ENCODE results near the gene HK3.

HK3 gene

DNA sequence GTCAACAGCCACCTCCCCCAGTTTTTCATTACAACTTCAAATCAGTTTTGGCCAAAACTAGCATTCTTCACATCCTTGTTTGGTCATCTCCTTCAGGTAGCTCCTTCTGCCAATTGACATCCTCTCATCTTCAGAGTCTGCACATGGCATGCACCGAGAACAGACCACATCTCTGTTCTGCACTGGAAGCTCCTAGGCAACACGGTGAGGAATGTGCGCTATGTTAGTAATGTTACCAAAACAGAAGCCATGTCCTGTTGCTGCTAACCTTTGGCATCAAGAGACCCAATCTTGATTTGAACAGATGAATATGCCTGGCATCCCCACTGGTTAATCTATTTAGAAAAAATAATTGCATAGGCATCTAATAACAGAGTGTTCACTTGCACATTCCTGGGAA, 5.1 kb upstream of the HK3 start:
- intact Hi-C loops (cut with DNase I), result no loop called here

DNA sequence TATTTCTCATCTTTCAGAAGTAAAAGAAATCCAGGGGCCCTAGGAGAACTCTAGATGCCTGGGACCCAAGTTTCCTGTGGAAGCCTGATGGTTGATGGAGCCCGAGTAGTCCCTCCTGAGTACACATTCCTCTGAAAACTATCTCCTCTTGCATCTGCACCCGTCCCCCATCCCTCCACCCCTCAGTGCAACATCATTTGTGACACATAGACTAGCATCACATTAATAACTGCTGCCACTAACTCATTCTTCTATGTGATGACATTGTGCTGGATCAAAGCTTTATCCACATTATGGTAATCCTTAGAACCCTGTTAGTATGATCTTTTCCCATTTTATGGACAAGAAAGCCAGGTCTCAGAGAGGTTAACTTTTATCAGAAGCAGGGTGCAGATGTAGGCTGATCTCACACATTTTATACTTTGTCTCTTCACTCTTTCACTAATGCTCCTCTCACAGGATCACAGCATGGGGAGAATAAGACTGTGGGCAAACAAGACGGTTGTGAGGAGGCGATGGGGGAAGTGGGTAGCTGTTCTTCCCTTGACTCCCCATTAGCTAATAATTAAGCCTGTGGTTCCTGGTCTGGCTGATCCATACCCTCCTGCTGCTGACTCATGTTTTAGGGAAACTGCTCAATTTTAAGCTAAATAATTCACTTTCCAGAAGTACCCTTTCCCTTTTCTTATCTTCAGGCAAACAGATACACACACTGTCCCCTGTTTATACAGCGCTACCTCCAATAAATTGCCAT, 3.9 kb upstream of the HK3 start:
- no peak for DNase-seq
- intact Hi-C loops (cut with DNase I), result no loop called here

More for the DNA sequence above, 5.1 kb upstream of the HK3 start:
- DNase-seq, result no peak

DNA sequence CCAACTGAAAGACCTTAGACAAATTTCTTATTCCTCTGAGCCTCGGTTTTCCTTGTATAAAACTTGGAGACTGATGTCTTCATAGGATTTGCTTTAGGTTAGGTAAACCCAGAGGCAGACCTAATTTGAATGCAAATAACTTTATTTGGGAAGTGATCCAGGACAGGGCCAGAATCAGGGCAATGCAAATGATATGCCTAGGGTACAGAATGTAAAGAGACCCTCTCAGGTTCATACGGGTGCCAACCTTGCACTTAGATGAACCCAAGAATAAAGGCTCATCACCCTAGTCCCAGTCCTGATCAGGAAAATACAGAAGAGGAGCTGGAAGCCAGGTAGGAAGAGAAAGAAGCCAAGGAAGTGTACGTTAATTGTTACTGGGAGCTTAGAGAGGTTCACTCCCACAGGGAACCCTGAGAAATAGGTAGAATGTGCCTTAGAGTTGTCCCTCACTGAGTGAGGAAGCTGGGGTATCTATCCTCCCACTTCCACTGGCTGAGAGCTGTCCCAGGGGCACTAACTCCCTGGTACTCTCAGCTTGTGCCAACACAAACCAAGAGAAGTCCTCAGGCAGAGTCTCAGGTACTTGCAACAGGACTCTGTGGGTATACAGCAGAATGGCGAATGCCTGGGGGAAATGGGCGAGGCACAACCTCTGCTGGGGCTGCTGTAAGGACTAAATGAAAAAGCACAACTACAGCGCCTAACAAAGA, 3.1 kb upstream of the HK3 start:
- intact Hi-C loops (cut with DNase I), result no loop called here
- peak in 1 of 10 donors; percentile 44 for DNase-seq

DNA sequence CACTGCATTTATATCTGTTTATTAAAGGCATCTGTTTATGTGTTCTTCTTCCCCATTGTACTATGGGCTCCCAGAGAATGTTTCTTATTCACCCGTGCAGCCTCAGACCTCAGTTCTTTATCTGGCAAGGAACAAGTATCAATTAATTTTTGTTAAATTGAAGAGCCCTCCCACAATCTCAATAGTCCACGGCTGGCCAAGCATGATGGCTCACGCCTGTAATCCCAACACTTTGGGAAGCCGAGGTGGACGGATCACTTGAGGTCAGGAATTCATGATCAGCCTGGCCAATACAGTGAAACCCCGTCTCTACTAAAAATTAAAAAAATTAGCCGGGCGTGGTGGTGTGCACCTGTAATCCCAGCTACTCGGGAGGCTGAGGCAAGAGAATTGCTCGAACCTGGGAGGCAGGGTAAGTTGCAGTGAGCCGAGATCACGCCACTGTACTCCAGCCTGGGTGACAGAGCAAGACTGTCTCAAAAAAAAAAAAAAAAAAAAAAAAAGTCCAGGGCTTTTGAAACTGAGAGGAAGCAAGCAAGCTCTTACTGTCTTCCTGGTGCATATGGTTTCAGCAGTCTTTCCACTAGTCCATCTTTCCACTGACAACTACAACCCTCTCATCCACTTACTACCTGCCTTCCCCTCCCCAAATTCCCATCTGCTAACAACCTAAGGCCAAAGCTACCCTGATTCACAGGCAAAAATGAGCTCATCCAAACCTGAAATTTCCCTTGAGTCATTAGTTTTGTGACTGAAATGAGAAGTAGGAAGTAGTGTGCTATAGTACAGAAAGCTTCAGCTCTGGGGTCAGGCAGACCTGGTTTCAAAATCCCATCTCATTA, 2.3 kb upstream of the HK3 start:
- peak in 2 of 10 donors; percentile 43 to 47 for DNase-seq
- intact Hi-C loops (cut with DNase I), result no loop called here

DNA sequence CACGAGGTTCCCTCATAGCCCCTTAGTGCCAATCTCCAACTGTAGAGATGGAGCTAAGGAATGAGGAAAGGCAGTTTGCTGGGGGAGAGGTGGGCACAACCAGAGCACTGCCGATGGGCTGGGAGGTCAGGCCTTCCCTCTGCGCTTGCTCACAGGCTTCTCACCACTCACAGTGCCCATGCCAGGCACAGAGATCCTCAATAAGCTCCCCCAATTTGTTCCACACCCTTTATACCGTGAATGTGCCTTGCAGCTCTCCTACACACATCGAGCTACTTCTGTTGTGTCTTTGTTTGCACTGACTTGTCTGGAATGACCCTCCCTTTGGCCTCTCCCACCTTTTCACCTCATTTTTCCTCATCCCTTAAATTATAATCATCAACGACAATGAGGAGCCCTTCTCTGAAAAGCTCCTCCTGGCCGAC, 1.6 kb upstream of the HK3 start:
- intact Hi-C loops (cut with DNase I), result no loop called here
- peak in 1 of 10 donors; percentile 43 for DNase-seq

DNA sequence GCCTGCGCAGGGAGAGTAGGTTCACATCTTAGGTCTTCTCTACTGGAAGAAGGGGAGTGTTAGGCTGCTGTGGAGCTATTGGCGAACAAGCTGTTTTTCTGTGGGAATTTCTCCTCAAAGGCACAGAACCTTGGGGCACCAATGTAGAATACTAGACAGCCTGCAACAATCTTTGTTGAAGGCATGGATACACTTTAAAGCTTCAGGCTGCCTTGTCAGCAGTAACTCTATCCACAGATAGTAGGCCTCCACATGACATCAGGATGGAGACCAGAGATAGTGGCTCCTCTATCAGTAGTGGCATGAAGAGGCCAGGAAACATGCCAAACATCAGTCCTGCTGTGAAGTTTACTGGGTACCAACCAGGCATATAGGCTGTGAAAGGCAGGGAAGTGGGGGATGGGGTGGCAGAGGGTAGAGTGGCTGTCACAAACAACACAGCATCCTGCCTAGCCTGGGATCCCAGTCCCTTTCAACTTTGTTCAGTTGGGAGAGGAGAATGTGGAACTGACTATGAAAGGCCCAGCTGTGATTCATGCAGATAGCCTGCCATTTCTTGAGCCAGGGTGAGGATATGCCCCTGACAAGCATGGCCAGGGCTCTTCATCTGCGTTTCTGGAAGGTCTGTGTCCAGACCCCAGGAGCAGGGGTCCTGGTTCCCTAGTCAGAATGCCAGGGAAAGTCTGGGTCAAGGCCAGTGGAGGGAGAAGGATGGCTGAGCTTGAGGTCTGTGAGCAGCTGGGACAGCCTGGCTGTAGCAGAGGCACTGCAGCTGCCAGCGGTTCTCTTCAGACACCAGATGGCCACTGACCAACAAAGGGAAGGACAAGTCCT, 1.0 kb upstream of the HK3 start:
- intact Hi-C loops (cut with DNase I), result no loop called here
- DNase-seq, result peak in 2 of 10 donors; percentile 82 to 85

DNA sequence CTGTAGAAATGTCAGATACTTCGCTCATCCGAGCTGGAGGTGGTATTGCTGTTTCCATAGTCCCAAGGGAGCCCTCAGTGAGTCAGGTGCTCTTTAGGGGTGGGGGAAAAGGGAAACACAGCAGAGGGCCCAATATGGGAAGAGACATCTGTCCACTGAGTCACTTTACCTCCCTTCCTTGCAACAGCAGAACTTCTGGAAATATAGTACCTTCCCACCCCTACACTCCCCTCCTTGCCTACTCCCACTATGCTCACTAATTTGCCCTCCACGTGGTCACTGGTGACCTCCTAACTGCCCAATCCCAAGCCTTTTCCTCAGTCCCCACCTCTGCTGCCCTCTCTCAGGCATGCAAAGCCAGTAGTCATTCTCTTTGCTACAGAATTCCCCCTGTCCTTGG, 1.9 kb downstream of the HK3 start:
- DNase-seq, result no peak
- intact Hi-C loops (cut with DNase I), result no loop called here

DNA sequence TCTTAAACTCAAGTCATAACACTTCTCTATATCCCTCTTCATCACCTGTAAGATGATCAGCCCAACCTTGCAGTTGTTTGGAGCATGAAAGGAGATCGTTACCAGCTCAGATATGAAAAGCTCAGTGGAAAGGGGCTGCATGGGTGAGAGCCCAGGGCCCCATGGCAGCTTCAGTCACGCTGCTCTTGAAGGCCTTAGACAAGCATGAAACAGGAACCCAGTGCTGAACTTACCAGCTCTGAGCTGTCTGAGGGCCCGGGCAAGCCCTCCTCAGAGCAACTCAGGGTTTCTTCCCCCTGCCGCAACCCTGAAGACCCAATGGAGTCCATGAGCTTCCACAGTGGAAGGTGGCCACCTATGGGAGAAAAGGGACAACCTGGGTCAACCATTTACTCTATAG, 3.3 kb downstream of the HK3 start:
- peak in 1 of 10 donors; percentile 61 for DNase-seq
- intact Hi-C loops (cut with DNase I), result no loop called here

DNA sequence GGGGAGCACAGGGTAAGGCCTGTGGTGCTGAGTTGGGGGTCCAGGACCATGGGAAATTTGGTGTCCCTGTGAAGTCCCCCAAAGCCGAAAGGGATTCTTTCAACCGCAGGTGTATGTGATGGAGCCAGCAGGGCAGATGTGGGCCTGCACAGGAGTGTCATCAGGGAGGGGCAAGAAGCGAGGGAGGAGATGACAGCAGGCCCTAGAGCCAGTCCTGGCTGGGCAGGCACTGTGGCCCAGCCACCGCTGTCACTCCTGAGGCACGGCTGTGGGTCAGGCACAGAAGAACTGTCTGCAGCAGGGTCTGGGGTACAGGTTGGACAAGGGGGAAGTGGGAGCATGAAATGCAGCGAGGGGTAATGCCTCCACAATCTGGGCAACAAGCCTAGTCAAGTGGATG, 4.8 kb downstream of the HK3 start:
- peak in 1 of 10 donors; percentile 22 for DNase-seq
- intact Hi-C loops (cut with DNase I), result no loop called here

DNA sequence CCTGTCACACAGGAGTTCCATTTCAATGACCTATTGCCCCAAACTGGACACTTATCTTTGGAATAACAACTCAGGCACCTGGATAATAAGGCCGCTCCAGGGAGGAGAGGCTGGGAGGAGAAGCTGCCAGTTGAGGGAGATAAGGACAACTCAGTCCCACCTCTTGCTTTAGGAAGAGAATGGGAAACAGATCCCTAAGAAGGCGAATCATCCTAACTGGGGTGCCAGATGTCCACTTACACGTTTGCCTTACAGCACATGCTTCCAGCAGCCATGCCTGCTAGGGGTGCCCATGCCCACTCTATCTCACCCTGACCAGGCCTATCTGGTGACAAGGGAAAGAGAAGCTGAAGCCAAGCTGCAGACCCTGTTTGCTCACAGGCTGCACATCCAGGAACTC, 6.5 kb downstream of the HK3 start:
- no peak for DNase-seq
- intact Hi-C loops (cut with DNase I), result no loop called here

DNA sequence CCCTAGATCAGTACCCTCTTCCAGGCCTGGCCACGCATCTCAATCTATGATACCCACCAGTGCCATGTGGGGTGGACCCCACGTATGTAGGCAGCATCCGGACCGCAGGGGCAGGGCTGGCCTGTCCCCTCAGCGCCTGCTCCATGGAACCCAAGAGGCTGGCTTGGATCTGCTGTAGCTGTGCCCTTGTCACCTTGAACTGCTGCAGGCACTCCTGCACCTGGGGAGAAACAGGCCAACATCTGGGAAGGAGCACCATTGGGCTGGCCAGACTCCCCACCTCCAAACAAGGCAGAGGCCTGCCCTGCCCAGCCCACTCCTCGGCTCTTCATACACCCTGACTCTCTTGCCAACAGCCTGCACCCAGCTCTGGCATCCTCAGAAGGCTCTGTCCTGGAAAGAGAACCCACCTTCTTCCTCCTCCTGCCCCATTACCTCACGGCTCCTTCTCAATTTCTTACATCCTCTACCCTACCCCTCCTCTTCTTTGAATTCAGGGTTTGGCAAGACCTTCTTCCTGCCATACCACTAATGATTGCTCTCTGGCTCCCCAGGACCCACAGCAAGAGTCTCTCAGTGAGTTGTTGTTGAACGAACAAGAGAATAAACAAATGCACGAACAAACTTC, 7.7 kb downstream of the HK3 start:
- intact Hi-C loops (cut with DNase I), result no loop called here
- DNase-seq, result peak in 2 of 10 donors; percentile 55 to 65

DNA sequence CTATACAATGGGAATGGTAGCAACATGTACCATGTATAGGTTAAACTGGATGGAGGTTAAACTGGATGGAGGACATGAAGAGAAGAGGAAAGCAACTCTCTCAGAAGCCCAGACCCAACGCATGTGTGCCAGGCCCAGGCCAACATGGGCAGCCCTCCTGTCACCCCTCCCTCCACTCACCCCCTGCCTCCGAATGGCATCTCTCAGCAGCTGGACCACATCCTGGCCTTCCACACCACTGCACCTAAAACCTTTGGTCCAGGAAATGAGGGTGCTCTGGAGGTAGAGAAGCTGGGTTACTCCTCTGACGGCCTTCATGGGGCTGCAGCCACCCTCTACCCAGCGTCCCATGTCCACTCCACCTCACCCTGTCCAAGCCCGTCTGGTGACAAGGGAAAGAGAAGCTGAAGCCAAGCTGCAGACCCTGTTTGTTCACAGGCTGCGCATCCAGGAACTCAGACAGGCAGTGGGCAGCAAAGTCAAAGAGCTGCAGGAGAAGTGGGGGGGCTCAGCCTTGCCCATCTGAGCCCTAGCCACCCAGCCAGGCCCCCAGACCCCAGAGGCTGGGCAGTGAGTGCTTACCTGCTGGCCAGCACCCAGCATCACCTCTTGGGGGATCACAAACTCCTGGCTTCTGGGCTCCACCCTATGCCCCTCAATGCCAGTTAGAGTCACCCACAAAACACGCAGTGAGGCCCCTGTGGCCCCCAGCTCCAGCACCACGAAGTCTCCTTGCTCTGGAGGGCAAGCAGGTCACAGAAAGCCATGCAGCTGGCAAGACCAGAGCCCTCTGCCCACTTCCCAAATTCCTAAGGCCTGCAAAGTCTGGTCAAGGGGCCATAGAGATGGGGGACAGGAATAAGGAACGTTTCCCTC, 8.5 kb downstream of the HK3 start:
- intact Hi-C loops (cut with DNase I), result no loop called here
- DNase-seq, result peak in 2 of 10 donors; percentile 53 to 65

DNA sequence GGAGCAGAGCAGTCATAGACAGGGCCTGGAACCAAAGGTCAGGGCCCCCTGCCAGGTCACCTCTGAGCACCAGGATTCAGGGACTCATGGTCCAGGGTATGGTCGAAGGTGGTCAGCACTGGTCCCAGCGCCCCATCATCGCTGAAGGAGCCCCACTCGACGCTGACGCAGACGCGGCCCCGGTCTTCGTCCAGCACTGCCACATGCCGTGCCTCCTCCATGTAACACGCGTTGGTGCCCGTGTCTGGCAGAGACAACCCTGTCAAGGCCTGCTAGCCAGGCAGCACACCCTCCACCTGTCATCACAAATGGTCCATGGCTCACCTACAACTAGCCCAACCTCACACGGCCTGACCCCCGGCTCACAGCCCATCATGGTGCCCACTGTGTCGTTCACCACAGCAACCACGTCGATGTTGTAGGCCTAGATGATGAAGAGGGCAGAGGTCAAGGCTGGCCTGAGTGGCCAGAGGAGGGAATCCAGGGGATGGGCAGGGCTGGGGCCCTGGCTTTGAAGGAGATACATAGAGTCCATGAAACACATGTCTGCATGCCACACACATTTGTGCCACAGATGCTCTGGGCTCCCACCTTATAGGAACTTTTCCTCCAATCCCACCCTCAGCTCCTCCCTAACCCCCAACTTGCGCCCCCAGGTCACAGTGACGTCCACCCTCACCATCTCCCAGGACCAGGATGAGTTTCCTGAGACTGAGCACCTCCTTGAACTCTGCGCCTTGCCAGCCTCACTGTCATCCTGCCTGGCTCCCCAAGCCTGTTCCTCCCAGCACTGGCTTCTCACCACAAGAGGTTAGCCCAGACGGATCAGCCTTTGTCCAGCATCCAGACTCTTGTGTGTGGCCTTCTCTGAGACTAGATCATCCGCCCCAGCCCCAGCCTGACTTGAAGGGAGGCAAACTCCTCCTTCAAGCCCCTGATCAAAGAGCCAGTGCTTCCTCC, 9.5 kb downstream of the HK3 start:
- DNase-seq, result peak in 2 of 10 donors; percentile 66 to 77
- intact Hi-C loops (cut with DNase I), result no loop called here

DNA sequence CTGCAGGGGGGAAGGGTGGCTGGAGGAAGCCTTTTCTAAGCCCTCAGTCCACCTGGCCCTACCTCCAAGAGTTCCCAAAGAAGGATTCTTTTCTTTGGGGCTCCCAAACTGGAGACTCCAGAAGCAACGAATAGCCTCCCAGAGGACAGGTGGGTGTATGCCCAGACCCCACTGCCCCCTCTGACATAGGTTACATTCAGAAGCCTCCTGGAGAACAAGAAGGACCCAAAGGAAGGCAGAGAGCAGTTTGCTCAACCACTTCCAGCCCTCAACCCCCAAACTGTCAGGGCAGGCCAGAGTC, 10.3 kb downstream of the HK3 start:
- no peak for DNase-seq
- intact Hi-C loops (cut with DNase I), result no loop called here

DNA sequence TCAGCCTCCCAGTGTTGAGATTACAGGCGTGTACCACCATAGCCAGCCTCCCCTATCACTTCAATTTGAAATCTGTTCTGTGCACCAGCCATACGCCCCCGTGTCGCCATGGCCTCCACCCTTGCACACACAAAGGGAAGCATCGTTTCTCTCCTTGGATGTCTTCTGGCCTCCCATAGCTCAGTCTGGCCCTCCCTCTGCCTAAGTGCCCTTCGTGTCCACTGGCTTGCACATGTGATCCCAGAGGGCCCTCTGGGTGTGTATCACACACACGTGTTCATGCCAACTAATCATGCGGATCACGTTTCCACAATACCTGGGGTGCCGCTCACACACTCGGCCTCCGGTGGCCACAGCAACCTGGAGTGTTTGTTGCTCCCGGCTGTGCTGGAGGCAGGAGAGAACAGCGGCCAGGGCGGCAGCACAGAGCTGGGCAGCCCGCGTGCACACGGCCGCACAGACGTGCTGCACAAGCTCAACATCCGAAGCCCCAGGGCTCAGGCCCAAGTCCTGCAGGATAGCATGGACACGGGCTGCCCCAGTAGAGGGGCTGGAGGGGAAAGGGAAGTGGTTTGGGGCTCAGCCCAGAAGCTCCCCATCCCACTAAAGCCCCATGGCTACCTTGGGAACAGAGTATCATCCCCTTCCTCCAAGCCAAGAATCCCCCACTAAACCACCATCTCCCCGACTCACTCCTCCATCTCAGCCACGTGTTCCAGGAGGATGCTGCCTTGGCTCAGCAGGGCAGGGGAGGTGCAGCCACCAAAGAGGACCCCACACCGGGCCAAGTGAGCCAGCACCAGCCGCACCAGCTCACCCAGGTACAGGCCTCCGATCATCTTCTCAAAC, 10.9 kb downstream of the HK3 start:
- peak in 3 of 10 donors; percentile 63 to 75 (median 64) for DNase-seq
- intact Hi-C loops (cut with DNase I), result no loop called here

DNA sequence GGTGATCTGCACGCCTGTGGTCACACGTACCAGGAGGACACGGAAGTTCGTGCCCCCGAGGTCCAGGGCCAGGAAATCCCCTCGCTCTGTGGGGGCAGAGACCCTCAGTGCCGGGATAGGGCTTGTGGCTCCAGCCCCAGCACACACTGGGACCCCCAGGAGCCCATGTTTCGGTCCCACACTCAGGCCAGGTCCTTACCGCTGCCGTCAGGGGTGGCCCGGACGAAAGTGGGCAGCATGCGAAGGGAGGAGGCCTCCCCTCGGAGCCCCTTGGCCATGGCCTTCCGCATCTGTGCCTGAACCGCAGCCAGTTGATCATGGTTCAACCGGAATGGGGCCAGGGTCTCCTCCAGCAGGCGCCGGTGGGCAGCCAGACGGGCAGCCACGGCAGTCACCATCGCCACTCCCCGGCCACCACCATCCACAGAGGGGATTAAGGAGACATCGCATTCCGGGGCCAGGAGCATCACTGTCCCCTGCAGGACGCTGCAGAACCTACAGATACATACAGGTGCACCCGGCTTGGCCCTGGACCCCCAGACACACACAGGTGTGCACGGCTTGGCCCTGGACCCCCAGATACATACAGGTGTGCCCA, 11.8 kb downstream of the HK3 start:
- intact Hi-C loops (cut with DNase I), result no loop called here
- peak in 4 of 10 donors; percentile 9 to 83 (median 74) for DNase-seq

Data from posterior cingulate gyrus (tissue), 11 donors.